Peyer's patch (tissue), 4 donors: ENCODE measurements around the gene NOL4L. TPM values are rescaled to one million over a fixed set of nuclear protein-coding genes. Genes with fewer than 3 reads are reported as not detected.

Source experiments
- DNase-seq, 3 donors: peaks; one replicate each; pipeline ENCODE4 v3.0.0-alpha.2; 2017 to 2019
- H3K27ac ChIP-seq, 4 donors: fragments of 200-600 bp; sonication (generic); one replicate each; pipeline ENCODE4 v1.5.1; 2016 to 2019
- H3K27me3 ChIP-seq, 2 donors: fragments of 200-600 bp; sonication (generic); one replicate each; pipeline ENCODE4 v1.5.1; 2019
- H3K36me3 ChIP-seq, 3 donors: fragments of 200-600 bp; sonication (generic); one replicate each; pipeline ENCODE4 v1.5.1; 2016 to 2019
- H3K4me1 ChIP-seq, 4 donors: fragments of 200-600 bp; sonication (generic); one replicate each; pipeline ENCODE4 v1.5.1; 2016 to 2019
- H3K4me3 ChIP-seq, 4 donors: fragments of 200-600 bp; sonication (generic); 1 replicate in 3 of 4; 2 replicates in 1 of 4; pipeline ENCODE4 v1.5.1; 2016 to 2019; ENCODE audit warnings: mild to moderate bottlenecking in 1 of 4
- H3K9me3 ChIP-seq, 4 donors: fragments of 200-600 bp; sonication (generic); one replicate each; pipeline ENCODE4 v1.5.1; 2016 to 2019; ENCODE audit warnings: mild to moderate bottlenecking in 1 of 4
- POLR2A ChIP-seq, 2 donors: fragments of 450-650 bp; IDR thresholded peaks; one replicate each; pipeline ENCODE4 v1.5.1; 2017; ENCODE audit warnings: antibody characterized with exemption in 2 of 2, mild to moderate bottlenecking in 2 of 2, moderate library complexity in 2 of 2
- total RNA-seq, 4 donors: library from RNA; depleted of rRNA; stranded (reverse); fragments of >200 nt; gene quantifications; one replicate each; pipeline ENCODE4 v1.1.0, GENCODE V29; 2016
- TF ChIP-seq, protein P1 (sequence below), 6 experiments: fragments of 450-650 bp in 4 of 6; fragments of 200-600 bp in 2 of 6; sonication (generic) in 1 of 6; IDR thresholded peaks; one replicate each; pipeline ENCODE4 v1.5.1; 2017 to 2019; ENCODE audit warnings: antibody characterized with exemption in 6 of 6, mild to moderate bottlenecking in 3 of 6, moderate library complexity in 1 of 6

The NOL4L gene
- total RNA-seq, 4 donors from 2014 or later, result 44.6 to 134 (median 109) TPM

- TF ChIP-seq POLR2A (IDR thresholded peaks at IDR 0.05), result no peak
- peaks cover 0 to 13% (median 6%) of the 10 kb centered on the region in 4 donors for H3K4me1 ChIP-seq
- peak overlapping the region in 1 of 4 donors; percentile 11 for H3K27ac ChIP-seq
- no peaks in the 10 kb centered on the region for H3K36me3 ChIP-seq
- no peaks in the 10 kb centered on the region for H3K9me3 ChIP-seq
- H3K4me3 ChIP-seq, result no peak overlapping the region
- peak in 1 of 3 donors; percentile 44 for DNase-seq
- no peaks in the 10 kb centered on the region for H3K27me3 ChIP-seq
These were observed 62.7 kb downstream of the NOL4L start for GRCh38 chr20:32522526-32522775.

DNA sequence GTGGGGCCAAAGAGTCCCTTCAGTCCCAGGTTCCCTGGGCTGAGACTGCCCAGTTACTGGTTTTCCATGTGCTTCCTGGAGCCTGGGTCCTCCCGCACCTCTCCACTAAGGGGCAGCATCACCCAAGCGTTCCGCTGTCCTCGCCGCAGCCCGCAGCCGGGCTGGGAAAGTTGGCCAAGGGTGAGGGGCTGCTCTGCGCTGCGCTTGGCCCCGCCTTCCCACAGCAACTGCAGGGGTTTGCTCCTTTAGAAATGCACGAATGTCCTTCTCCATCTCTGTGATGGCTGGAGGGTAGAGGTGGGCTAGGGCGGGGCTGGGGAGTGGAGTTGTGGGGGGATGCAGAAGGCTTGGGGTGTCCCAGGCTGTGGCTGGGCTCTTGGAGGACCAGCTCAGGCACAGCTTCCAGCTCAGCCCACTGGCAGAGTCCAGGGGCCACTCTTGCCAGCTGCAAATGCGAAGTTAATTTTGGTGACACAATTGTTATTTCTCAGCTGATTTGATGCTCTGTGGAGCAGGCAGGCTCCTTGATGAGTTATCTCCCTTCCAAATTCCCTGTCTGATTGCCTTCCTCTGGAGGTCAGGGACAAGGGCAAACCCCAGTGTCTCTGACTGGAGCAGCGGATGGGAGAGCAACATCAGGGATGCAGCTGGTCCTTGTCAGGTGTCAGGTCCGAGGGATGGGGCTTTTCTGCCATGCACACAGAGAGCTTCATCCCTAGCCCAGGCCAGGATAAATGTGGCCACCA lies 63.2 kb downstream of the NOL4L start:
- H3K4me3 ChIP-seq, result no peak overlapping the region
- no peak for TF ChIP-seq POLR2A (IDR thresholded peaks at IDR 0.05)
- TF ChIP-seq, protein P1, sequence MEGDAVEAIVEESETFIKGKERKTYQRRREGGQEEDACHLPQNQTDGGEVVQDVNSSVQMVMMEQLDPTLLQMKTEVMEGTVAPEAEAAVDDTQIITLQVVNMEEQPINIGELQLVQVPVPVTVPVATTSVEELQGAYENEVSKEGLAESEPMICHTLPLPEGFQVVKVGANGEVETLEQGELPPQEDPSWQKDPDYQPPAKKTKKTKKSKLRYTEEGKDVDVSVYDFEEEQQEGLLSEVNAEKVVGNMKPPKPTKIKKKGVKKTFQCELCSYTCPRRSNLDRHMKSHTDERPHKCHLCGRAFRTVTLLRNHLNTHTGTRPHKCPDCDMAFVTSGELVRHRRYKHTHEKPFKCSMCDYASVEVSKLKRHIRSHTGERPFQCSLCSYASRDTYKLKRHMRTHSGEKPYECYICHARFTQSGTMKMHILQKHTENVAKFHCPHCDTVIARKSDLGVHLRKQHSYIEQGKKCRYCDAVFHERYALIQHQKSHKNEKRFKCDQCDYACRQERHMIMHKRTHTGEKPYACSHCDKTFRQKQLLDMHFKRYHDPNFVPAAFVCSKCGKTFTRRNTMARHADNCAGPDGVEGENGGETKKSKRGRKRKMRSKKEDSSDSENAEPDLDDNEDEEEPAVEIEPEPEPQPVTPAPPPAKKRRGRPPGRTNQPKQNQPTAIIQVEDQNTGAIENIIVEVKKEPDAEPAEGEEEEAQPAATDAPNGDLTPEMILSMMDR (IDR thresholded peaks at IDR 0.05), result peak; percentile 76 to 92 (median 86)
- H3K27ac ChIP-seq, result peak overlapping the region in 1 of 4 donors; percentile 11

GRCh38 chr20:32520927-32521203 lies 64.3 kb downstream of the NOL4L start:
- H3K9me3 ChIP-seq, result no peaks in the 10 kb centered on the region
- DNase-seq, result no peak
- no peaks in the 10 kb centered on the region for H3K36me3 ChIP-seq
- no peak overlapping the region for H3K27ac ChIP-seq
- H3K27me3 ChIP-seq, result no peaks in the 10 kb centered on the region
- H3K4me3 ChIP-seq, result no peak overlapping the region
- TF ChIP-seq POLR2A (IDR thresholded peaks at IDR 0.05), result no peak
- TF ChIP-seq, protein P1 (IDR thresholded peaks at IDR 0.05), result no peak
- peaks cover 0 to 13% (median 6%) of the 10 kb centered on the region in 4 donors for H3K4me1 ChIP-seq

More for the DNA sequence above, 63.2 kb downstream of the NOL4L start:
- no peaks in the 10 kb centered on the region for H3K36me3 ChIP-seq
- no peaks in the 10 kb centered on the region for H3K9me3 ChIP-seq
- peaks cover 0 to 13% (median 6%) of the 10 kb centered on the region in 4 donors for H3K4me1 ChIP-seq
- DNase-seq, result peak; percentile 50 to 82 (median 80)
- no peaks in the 10 kb centered on the region for H3K27me3 ChIP-seq

- DNase-seq, result peak in 1 of 3 donors; percentile 33
- Histone ChIP-seq H3K27ac (no peak overlapping the region), H3K9me3 (no peaks in the 10 kb centered on the region), H3K27me3 (no peaks in the 10 kb centered on the region), H3K4me1 (peaks cover 0 to 13% (median 6%) of the 10 kb centered on the region in 4 donors), H3K36me3 (no peaks in the 10 kb centered on the region), H3K4me3 (no peak overlapping the region)
- TF ChIP-seq, protein P1 (IDR thresholded peaks at IDR 0.05), result no peak
- TF ChIP-seq POLR2A (IDR thresholded peaks at IDR 0.05), result no peak
These were observed 65.8 kb downstream of the NOL4L start for GRCh38 chr20:32519381-32519730.

DNA sequence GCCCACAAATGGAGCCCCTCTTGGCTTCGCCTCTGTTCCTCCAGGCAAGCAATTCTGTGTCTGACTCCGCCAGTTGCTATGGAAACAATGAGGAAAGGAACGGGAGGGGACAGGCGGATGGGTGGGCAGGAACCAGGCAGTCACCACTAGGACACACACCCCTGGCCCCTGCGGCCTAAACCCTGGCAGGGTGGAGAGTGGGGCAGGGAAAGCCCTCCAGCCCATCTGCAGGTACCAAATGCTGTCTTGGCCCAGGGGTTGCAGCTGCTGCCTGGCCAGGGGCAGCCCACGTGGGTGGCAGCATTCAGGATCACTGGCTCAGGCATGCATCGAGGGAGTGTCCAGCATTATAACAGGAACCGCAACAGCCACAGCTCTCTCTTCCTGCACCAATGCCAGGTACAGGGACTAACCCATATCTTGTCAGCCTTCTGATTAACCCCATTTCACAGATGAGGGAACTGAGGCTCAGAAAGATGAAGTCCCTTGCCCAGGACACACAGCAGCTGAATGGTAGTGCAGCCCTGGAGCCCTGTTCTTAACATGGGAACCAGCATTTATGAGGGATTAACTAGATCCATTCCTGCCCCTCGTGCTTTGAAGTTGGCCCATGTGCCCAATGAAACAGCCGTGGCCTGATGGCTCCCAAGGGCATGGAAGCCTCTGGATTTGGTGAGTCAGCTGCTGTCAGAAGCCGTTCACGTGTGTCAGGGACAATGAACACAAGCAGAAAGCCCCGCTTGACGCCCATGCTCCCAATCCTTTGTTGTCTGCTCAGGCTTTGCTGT lies 66.3 kb downstream of the NOL4L start:
- Histone ChIP-seq H3K27ac (no peak overlapping the region), H3K9me3 (no peaks in the 10 kb centered on the region), H3K4me3 (no peak overlapping the region), H3K36me3 (no peaks in the 10 kb centered on the region), H3K4me1 (peaks cover 0 to 13% (median 6%) of the 10 kb centered on the region in 4 donors), H3K27me3 (no peaks in the 10 kb centered on the region)
- DNase-seq, result peak in 1 of 3 donors; percentile 27
- TF ChIP-seq POLR2A (IDR thresholded peaks at IDR 0.05), result no peak
- TF ChIP-seq, protein P1 (IDR thresholded peaks at IDR 0.05), result no peak

DNA sequence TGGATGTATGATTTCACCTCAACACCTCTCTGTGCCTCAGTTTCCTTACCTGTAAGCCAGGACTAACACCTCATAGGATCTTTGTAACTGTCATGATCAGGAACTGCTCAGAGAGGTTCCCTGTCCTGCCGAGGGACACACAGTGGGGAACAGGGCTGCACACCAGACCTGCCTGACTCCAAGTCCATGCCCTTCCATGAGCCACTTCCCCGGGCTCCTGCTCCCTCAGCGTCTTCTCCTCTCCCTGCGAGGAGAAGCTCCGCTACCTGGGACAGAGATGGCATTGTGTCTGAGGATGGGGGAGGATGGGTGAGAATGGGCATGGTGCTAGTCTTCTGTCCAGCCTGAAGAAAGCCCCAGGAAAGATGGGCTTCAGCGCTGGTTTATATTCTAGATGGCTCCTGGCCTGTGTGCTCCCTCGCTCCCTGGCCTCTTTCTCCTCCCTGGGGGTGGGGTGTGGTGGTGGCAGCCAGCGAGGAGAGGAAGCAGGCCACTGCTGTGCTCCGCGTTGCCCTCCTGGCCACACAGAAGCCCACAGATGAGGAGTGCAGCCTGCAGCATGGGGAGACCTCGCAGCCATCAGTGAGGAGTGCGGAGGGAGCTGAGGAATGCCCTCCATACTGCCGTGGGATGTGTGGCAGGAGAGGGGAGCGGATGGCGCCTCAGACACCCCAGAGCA lies 67.1 kb downstream of the NOL4L start:
- Histone ChIP-seq H3K9me3 (no peaks in the 10 kb centered on the region), H3K27ac (no peak overlapping the region), H3K4me3 (no peak overlapping the region), H3K4me1 (peaks cover 0 to 13% (median 5%) of the 10 kb centered on the region in 4 donors), H3K27me3 (no peaks in the 10 kb centered on the region), H3K36me3 (no peaks in the 10 kb centered on the region)
- DNase-seq, result peak in 1 of 3 donors; percentile 21
- TF ChIP-seq POLR2A (IDR thresholded peaks at IDR 0.05), result no peak
- TF ChIP-seq, protein P1 (IDR thresholded peaks at IDR 0.05), result no peak
